SK-N-SH (cell line): Measurements from ENCODE around the gene CES5A. TPM values are rescaled to one million over a fixed set of nuclear protein-coding genes. Genes with fewer than 3 reads are reported as not detected.

Experiments used
- CTCF ChIA-PET: fragments of 300-600, 350-600 bp; formaldehyde crosslinking; extraction: SDS; loops from one replicate; lab custom pipeline; 2021; lab: Yijun Ruan, JAX
- POLR2A ChIA-PET: fragments of 350-600 bp; sonication (Branson Sonifier 250); formaldehyde crosslinking; extraction: SDS; loops from one replicate; lab custom pipeline; 2020; ENCODE audit warnings: antibody characterized with exemption, inconsistent platforms; lab: Yijun Ruan, JAX
- DNase-seq: peaks from one replicate; pipeline ENCODE4 v3.0.0; 2012
- H2AFZ ChIP-seq: fragments of 200-600 bp; sonication (generic); 2 replicates; pipeline ENCODE4 v1.8.1; 2016; ENCODE audit warnings: antibody characterized with exemption, mild to moderate bottlenecking, low read depth
- H3F3A ChIP-seq: fragments of 200-600 bp; sonication (generic); replicated peaks from 2 replicates; pipeline ENCODE3; 2016; ENCODE audit warnings: antibody characterized with exemption, mild to moderate bottlenecking; ENCODE audit not compliant: insufficient read depth
- H3K27ac ChIP-seq, 2 experiments: fragments of 200-500 bp in 1 of 2; fragments of 200-600 bp in 1 of 2; sonication (Bioruptor generic) in 1 of 2; sonication (generic), shearing (Covaris generic) in 1 of 2; 2 replicates each; pipeline versions ENCODE4 v1.5.1 to v1.6.1; 2014 to 2016; ENCODE audit warnings: low read depth in 2 of 2, inconsistent platforms in 1 of 2, low read length in 1 of 2, mild to moderate bottlenecking in 1 of 2, mixed read lengths in 1 of 2
- H3K27me3 ChIP-seq: fragments of 200-600 bp; sonication (generic), shearing (Covaris generic); 2 replicates; pipeline ENCODE4 v1.6.1; 2016; ENCODE audit warnings: mixed run types; ENCODE audit not compliant: insufficient read depth
- H3K36me3 ChIP-seq, 2 experiments: fragments of 200-500 bp in 1 of 2; fragments of 200-600 bp in 1 of 2; sonication (Bioruptor generic) in 1 of 2; sonication (generic) in 1 of 2; replicated peaks in 1 of 2; 2 replicates each; pipeline versions ENCODE3 to v1.5.1; 2014 to 2016; ENCODE audit warnings: low read length in 1 of 2, mild to moderate bottlenecking in 1 of 2; ENCODE audit not compliant: insufficient read depth in 2 of 2, control insufficient read depth in 1 of 2
- H3K4me1 ChIP-seq, 2 experiments: fragments of 200-500 bp in 1 of 2; fragments of 200-600 bp in 1 of 2; sonication (Bioruptor generic) in 1 of 2; sonication (generic), shearing (Covaris generic) in 1 of 2; 2 replicates each; pipeline versions ENCODE4 v1.5.1 to v1.6.1; 2014 to 2016; ENCODE audit warnings: low read depth in 1 of 2, low read length in 1 of 2, mixed run types in 1 of 2; ENCODE audit not compliant: insufficient read depth in 2 of 2, control insufficient read depth in 1 of 2
- H3K4me2 ChIP-seq: fragments of 200-600 bp; sonication (generic), shearing (Covaris generic); 2 replicates; pipeline ENCODE4 v1.6.1; 2017; ENCODE audit warnings: mixed run types
- H3K4me3 ChIP-seq, 2 experiments: fragments of 200-500 bp in 1 of 2; fragments of 200-600 bp in 1 of 2; sonication (Bioruptor generic) in 1 of 2; sonication (generic), shearing (Covaris generic) in 1 of 2; 2 replicates each; pipeline versions ENCODE4 v1.5.1 to v1.8.1; 2014 to 2016; ENCODE audit warnings: low read depth in 2 of 2, inconsistent platforms in 1 of 2, low read length in 1 of 2, mild to moderate bottlenecking in 1 of 2, mixed read lengths in 1 of 2, moderate library complexity in 1 of 2
- H3K79me2 ChIP-seq: fragments of 200-600 bp; sonication (generic); 2 replicates; pipeline ENCODE4 v1.8.1; 2017; ENCODE audit warnings: mild to moderate bottlenecking; ENCODE audit not compliant: insufficient read depth
- H3K9ac ChIP-seq: fragments of 200-600 bp; sonication (generic); 2 replicates; pipeline ENCODE4 v1.6.1; 2017; ENCODE audit warnings: mixed run types
- H3K9me2 ChIP-seq: fragments of 200-600 bp; sonication (generic); 2 replicates; pipeline ENCODE4 v1.6.1; 2017; ENCODE audit warnings: mixed run types
- H3K9me3 ChIP-seq: fragments of 200-600 bp; sonication (generic); 2 replicates; pipeline ENCODE4 v1.6.1; 2017; ENCODE audit warnings: mixed run types, mild to moderate bottlenecking, moderate library complexity
- H4K20me1 ChIP-seq: fragments of 200-600 bp; sonication (generic); 2 replicates; pipeline ENCODE4 v1.6.1; 2017; ENCODE audit warnings: mild to moderate bottlenecking, mixed run types; ENCODE audit not compliant: insufficient read depth
- EP300 ChIP-seq, 2 experiments: IDR thresholded peaks; 2 replicates each; pipeline versions ENCODE4 v1.4.0 to v1.6.1; 2012; ENCODE audit warnings: borderline replicate concordance in 1 of 2, low read depth in 1 of 2, low read length in 1 of 2
- FOSL2 ChIP-seq: IDR thresholded peaks from 2 replicates; pipeline ENCODE4 v1.4.0; 2012; ENCODE audit warnings: low read depth, mild to moderate bottlenecking, moderate library complexity, borderline replicate concordance
- FOXJ3 ChIP-seq: sonication (generic); formaldehyde crosslinking; IDR thresholded peaks from 2 replicates; pipeline ENCODE4 v1.5.1; 2020; ENCODE audit warnings: mild to moderate bottlenecking, missing genetic modification reagents
- FOXM1 ChIP-seq: IDR thresholded peaks from 2 replicates; pipeline ENCODE4 v1.4.0; 2012; ENCODE audit warnings: low read depth, mild to moderate bottlenecking
- GABPA ChIP-seq: IDR thresholded peaks from 2 replicates; pipeline ENCODE4 v1.4.0; 2012; ENCODE audit warnings: low read depth, mild to moderate bottlenecking
- IRF3 ChIP-seq: fragments of 150-350 bp; IDR thresholded peaks from 2 replicates; pipeline ENCODE4 v1.6.1; 2016; ENCODE audit warnings: mild to moderate bottlenecking, low read depth, low read length
- MXI1 ChIP-seq: IDR thresholded peaks from 2 replicates; pipeline ENCODE4 v1.6.1; 2012; ENCODE audit warnings: mild to moderate bottlenecking, low read depth, low read length, improper control_type of control experiment
- RAD21 ChIP-seq: IDR thresholded peaks from 2 replicates; pipeline ENCODE4 v1.6.1; 2012; ENCODE audit warnings: mild to moderate bottlenecking, low read length
- RFX5 ChIP-seq: IDR thresholded peaks from 2 replicates; pipeline ENCODE4 v1.6.1; 2012; ENCODE audit warnings: mild to moderate bottlenecking, improper control_type of control experiment, low read length
- TAF1 ChIP-seq: IDR thresholded peaks from 2 replicates; pipeline ENCODE4 v1.6.1; 2012; ENCODE audit warnings: low read depth, mild to moderate bottlenecking, low read length, moderate library complexity, borderline replicate concordance
- TEAD4 ChIP-seq: IDR thresholded peaks from 2 replicates; pipeline ENCODE4 v1.4.0; 2012; ENCODE audit warnings: mild to moderate bottlenecking, borderline replicate concordance; ENCODE audit not compliant: insufficient read depth
- USF1 ChIP-seq: IDR thresholded peaks from 2 replicates; pipeline ENCODE4 v1.4.0; 2012; ENCODE audit warnings: low read depth, borderline replicate concordance
- USF2 ChIP-seq: fragments of 150-350 bp; IDR thresholded peaks from 2 replicates; pipeline ENCODE4 v1.6.1; 2017; ENCODE audit warnings: antibody characterized with exemption, low read length, low read depth, borderline replicate concordance
- ZBTB33 ChIP-seq: IDR thresholded peaks from 2 replicates; pipeline ENCODE4 v1.4.0; 2012; ENCODE audit warnings: low read depth, borderline replicate concordance
- WGBS: methylation state at CpG from one replicate; pipeline ENCODE4 v1.1.6; 2017; ENCODE audit warnings: low lambda C conversion rate; 5-methylcytosine and 5-hydroxymethylcytosine counted together
- polyA plus RNA-seq, 3 experiments: library from polyadenylated mRNA; depleted of rRNA; stranded (reverse); fragments of >200 nt; gene quantifications; 2 replicates each; pipeline ENCODE4 v1.2.3, GENCODE V29; 2012

The CES5A gene
- polyA plus RNA-seq, 1 of the 3 experiments (the other 2 are of a cell fraction): not detected

- H3K4me3 ChIP-seq: no peak overlapping the region
- no peaks in the 10 kb centered on the region for H4K20me1 ChIP-seq
- no peak for DNase-seq
- 6% methylated on average over 5 of the region's 5 CpGs for WGBS
- no peaks in the 10 kb centered on the region for H3K36me3 ChIP-seq
- no peak overlapping the region for H2AFZ ChIP-seq
- TF ChIP-seq USF2: no peak
- TF ChIP-seq USF1: no peak
- no peak for TF ChIP-seq EP300 (IDR thresholded peaks at IDR 0.05; ENCODE audit: borderline replicate concordance in 1 of 2, low read depth in 1 of 2, low read length in 1 of 2)
- TF ChIP-seq ZBTB33: no peak
- TF ChIP-seq RAD21: no peak
- TF ChIP-seq FOXM1: no peak
- no peak for TF ChIP-seq FOSL2
- TF ChIP-seq MXI1: no peak
- no peak for TF ChIP-seq GABPA
- TF ChIP-seq IRF3: no peak
- no peak for TF ChIP-seq TEAD4
- TF ChIP-seq TAF1: no peak
- no peak for TF ChIP-seq RFX5
- no peak for TF ChIP-seq FOXJ3
- no peaks in the 10 kb centered on the region for H3K9me3 ChIP-seq
- no peaks in the 10 kb centered on the region for H3K79me2 ChIP-seq
- ChIA-PET CTCF (interaction anchor here (1.7 kb wide), 1 partner anchor 417 kb away, joined by 4 read pairs; no protein-coding TSS in a partner anchor), POLR2A (no interaction called here)
- no peak overlapping the region for H3K27ac ChIP-seq
- no peaks in the 10 kb centered on the region for H3K9me2 ChIP-seq
- no peak overlapping the region for H3K4me2 ChIP-seq
- H3K27me3 ChIP-seq: no peaks in the 10 kb centered on the region
- no peak overlapping the region for H3K9ac ChIP-seq
- H3F3A ChIP-seq: no peaks in the 10 kb centered on the region
- no peaks in the 10 kb centered on the region for H3K4me1 ChIP-seq
Observed at GRCh38 chr16:55900616-55901393, 25.6 kb upstream of the CES5A start.
